A549 (cell line): ENCODE data around the gene TTLL3. TPM values are rescaled to one million over a fixed set of nuclear protein-coding genes. Genes with fewer than 3 reads are reported as not detected.

Source experiments
- ATAC-seq, 2 experiments: fragments of 200-7000 bp in 1 of 2; fragments of >200 bp in 1 of 2; cut with Nextera tagmentation in 1 of 2; cut with Tn5 transposase in 1 of 2; 3 replicates each; pipeline versions ENCODE4 v1.8.0 to v1.9.1; 2018 to 2020; ENCODE audit warnings: mild to moderate bottlenecking in 1 of 2, moderate library complexity in 1 of 2
- CTCF ChIA-PET: fragments of 300-600 bp; sonication (Branson Sonifier 250); formaldehyde crosslinking; extraction: SDS; loops from one replicate; lab custom pipeline; 2021; ENCODE audit warnings: antibody characterized with exemption, inconsistent platforms; lab: Yijun Ruan, JAX
- POLR2A ChIA-PET: fragments of 350-600 bp; formaldehyde crosslinking; extraction: SDS; loops from one replicate; lab custom pipeline; 2021; ENCODE audit warnings: antibody characterized with exemption, inconsistent platforms; lab: Yijun Ruan, JAX
- DNase-seq, 2 experiments: peaks; one replicate each; pipeline versions ENCODE4 v3.0.0 to v3.0.0-alpha.2; 2011 to 2016; ENCODE audit warnings: low read depth in 1 of 2, low spot score in 1 of 2
- FAIRE-seq: peaks from 2 replicates; lab custom pipeline; 2011; peaks lifted over from hg19 to GRCh38; lab: Jason Lieb, UNC
- H3K27ac ChIP-seq, 2 experiments: fragments of >200 bp; sonication (Bioruptor Twin); formaldehyde crosslinking; 3 replicates each; pipeline ENCODE4 v1.5.1; 2016 to 2017
- H3K4me1 ChIP-seq: fragments of >200 bp; sonication (Bioruptor Twin); formaldehyde crosslinking; 3 replicates; pipeline ENCODE4 v1.6.1; 2016
- H3K4me2 ChIP-seq: fragments of >200 bp; sonication (Bioruptor Twin); formaldehyde crosslinking; 3 replicates; pipeline ENCODE4 v1.6.1; 2016
- H3K4me3 ChIP-seq: fragments of >200 bp; sonication (Bioruptor Twin); formaldehyde crosslinking; 3 replicates; pipeline ENCODE4 v1.5.1; 2016
- H3K9me3 ChIP-seq: fragments of >200 bp; sonication (Bioruptor Twin); formaldehyde crosslinking; 3 replicates; pipeline ENCODE4 v1.6.1; 2016
- CEBPB ChIP-seq, 2 experiments: fragments of >200 bp in 1 of 2; sonication (Bioruptor Twin) in 1 of 2; formaldehyde crosslinking in 1 of 2; IDR thresholded peaks; 2 replicates each; pipeline ENCODE4 v1.6.1; 2012 to 2016
- CHD4 ChIP-seq: fragments of 200-600 bp; sonication (generic); IDR thresholded peaks from 2 replicates; pipeline ENCODE4 v1.6.1; 2016; ENCODE audit warnings: antibody characterized with exemption, mild to moderate bottlenecking, borderline replicate concordance
- E2F6 ChIP-seq: IDR thresholded peaks from 2 replicates; pipeline ENCODE4 v1.6.1; 2012; ENCODE audit warnings: low read depth, borderline replicate concordance
- EHF ChIP-seq: fragments of 250-450 bp; sonication (Bioruptor Pico); IDR thresholded peaks from 2 replicates; pipeline ENCODE4 v1.5.0; 2020; ENCODE audit warnings: mild to moderate bottlenecking
- MAFK ChIP-seq: fragments of 450-650 bp; IDR thresholded peaks from 2 replicates; pipeline ENCODE4 v1.6.1; 2014; ENCODE audit not compliant: partially characterized antibody
- NR3C1 ChIP-seq: fragments of >200 bp; sonication (Bioruptor Twin); formaldehyde crosslinking; IDR thresholded peaks from 3 replicates; pipeline ENCODE4 v1.6.1; 2017
- RARB ChIP-seq: fragments of 250-450 bp; sonication (Bioruptor Pico); IDR thresholded peaks from 2 replicates; pipeline ENCODE4 v1.8.0; 2021; ENCODE audit warnings: mild to moderate bottlenecking, moderate library complexity
- REST ChIP-seq: fragments of 200-600 bp; sonication (generic); IDR thresholded peaks from 2 replicates; pipeline ENCODE4 v1.6.1; 2016; ENCODE audit warnings: antibody characterized with exemption, mild to moderate bottlenecking, moderate library complexity
- RNF2 ChIP-seq: fragments of 200-600 bp; sonication (generic); IDR thresholded peaks from 2 replicates; pipeline ENCODE4 v1.6.1; 2016; ENCODE audit warnings: low read depth, mild to moderate bottlenecking, antibody characterized with exemption, moderate library complexity, borderline replicate concordance
- USF2 ChIP-seq: fragments of 450-650 bp; IDR thresholded peaks from 2 replicates; pipeline ENCODE4 v1.6.1; 2014; ENCODE audit warnings: antibody characterized with exemption
- ZFP36 ChIP-seq: fragments of 450-650 bp; IDR thresholded peaks from 2 replicates; pipeline ENCODE4 v1.6.1; 2014; ENCODE audit warnings: borderline replicate concordance; ENCODE audit not compliant: partially characterized antibody
- WGBS: methylation state at CpG from one replicate; pipeline ENCODE4 v1.1.6; 2017; ENCODE audit errors: missing lambda C conversion rate; 5-methylcytosine and 5-hydroxymethylcytosine counted together
- polyA plus RNA-seq, 4 experiments: library from polyadenylated mRNA; depleted of rRNA in 3 of 4; stranded (reverse); fragments of >200 nt; fragmentation: RNase III in 1 of 4; extraction: RNeasy Plus Mini Kit Qiagen cat#74134 plus additional on column Dnase treatment in 1 of 4; gene quantifications; 2 replicates in 3 of 4; 3 replicates in 1 of 4; pipeline ENCODE4 v1.2.3, GENCODE V29; 2011 to 2017
- TF ChIP-seq, protein P1 (sequence below): IDR thresholded peaks from 2 replicates; pipeline ENCODE4 v1.6.1; 2012
- TF ChIP-seq, protein P2 (sequence below): fragments of 150-350 bp; IDR thresholded peaks from 2 replicates; pipeline ENCODE4 v1.6.1; 2014; ENCODE audit warnings: low read depth, mild to moderate bottlenecking, low read length

The TTLL3 gene
- polyA plus RNA-seq, 2 of the 4 experiments (the other 2 are of a cell fraction): 10.3 to 13.0 TPM

GRCh38 chr3:9881441-9881840, 71.4 kb downstream of the TTLL3 start:
- peaks cover 47% of the 10 kb centered on the region for H3K4me1 ChIP-seq
- H3K4me2 ChIP-seq: no peak overlapping the region
- H3K4me3 ChIP-seq: no peak overlapping the region
- DNase-seq (no peak), FAIRE-seq (no peak), ATAC-seq (no peak)
- no peaks in the 10 kb centered on the region for H3K9me3 ChIP-seq
- 100% methylated on average over 1 of the region's 1 CpG for WGBS
- POLR2A ChIA-PET: interaction anchor here (0.8 kb wide), 1 partner anchor 9 kb away, joined by 4 read pairs; the partner anchor contains the start of gene JAGN1
- CTCF ChIA-PET: interaction anchor here (0.6 to 3.0 kb wide), 3 partner anchors 52 to 65 kb away, joined by 3 to 16 read pairs (median 3); partner anchors contain the start of gene CRELD1
- no peak for TF ChIP-seq NR3C1
- TF ChIP-seq CEBPB (IDR thresholded peaks at IDR 0.05): no peak
- TF ChIP-seq EHF (CRISPR knock-in tag): no peak
- no peak for TF ChIP-seq RNF2
- no peak for TF ChIP-seq USF2
- TF ChIP-seq, protein P1, sequence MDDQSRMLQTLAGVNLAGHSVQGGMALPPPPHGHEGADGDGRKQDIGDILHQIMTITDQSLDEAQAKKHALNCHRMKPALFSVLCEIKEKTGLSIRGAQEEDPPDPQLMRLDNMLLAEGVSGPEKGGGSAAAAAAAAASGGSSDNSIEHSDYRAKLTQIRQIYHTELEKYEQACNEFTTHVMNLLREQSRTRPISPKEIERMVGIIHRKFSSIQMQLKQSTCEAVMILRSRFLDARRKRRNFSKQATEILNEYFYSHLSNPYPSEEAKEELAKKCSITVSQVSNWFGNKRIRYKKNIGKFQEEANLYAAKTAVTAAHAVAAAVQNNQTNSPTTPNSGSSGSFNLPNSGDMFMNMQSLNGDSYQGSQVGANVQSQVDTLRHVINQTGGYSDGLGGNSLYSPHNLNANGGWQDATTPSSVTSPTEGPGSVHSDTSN: no peak
- TF ChIP-seq REST: no peak
- TF ChIP-seq, protein P2, sequence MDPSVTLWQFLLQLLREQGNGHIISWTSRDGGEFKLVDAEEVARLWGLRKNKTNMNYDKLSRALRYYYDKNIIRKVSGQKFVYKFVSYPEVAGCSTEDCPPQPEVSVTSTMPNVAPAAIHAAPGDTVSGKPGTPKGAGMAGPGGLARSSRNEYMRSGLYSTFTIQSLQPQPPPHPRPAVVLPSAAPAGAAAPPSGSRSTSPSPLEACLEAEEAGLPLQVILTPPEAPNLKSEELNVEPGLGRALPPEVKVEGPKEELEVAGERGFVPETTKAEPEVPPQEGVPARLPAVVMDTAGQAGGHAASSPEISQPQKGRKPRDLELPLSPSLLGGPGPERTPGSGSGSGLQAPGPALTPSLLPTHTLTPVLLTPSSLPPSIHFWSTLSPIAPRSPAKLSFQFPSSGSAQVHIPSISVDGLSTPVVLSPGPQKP: no peak
- peak overlapping the region in 1 of 2 experiments; percentile 48; a peak in 1 of 6 replicates for H3K27ac ChIP-seq

- peak; percentile 53 to 62 for ATAC-seq
- H3K4me2 ChIP-seq: peak overlapping the region; percentile 71
- CTCF ChIA-PET: interaction anchor here (0.8 to 3.3 kb wide), 14 partner anchors 9 to 62 kb away, joined by 3 to 17 read pairs (median 4); partner anchors contain the start of gene CRELD1
- 63% methylated on average over 7 of the region's 7 CpGs for WGBS
- POLR2A ChIA-PET: interaction anchor here (0.5 to 2.5 kb wide), 9 partner anchors 10 to 63 kb away, joined by 3 to 14 read pairs (median 5); partner anchors contain the start of genes CRELD1 and RPUSD3
- FAIRE-seq: no peak
- peaks cover 36% of the 10 kb centered on the region for H3K4me1 ChIP-seq
- peak overlapping the region; percentile 88 to 89 for H3K27ac ChIP-seq
- H3K4me3 ChIP-seq: no peak overlapping the region
- no peak for TF ChIP-seq CEBPB (IDR thresholded peaks at IDR 0.05)
- no peak for TF ChIP-seq RNF2
- no peak for TF ChIP-seq ZFP36
- TF ChIP-seq E2F6: no peak
- peak; percentile 57; the same call in 1 of the 2 replicates for TF ChIP-seq CHD4
- no peak for TF ChIP-seq MAFK
- TF ChIP-seq RARB (CRISPR knock-in tag): no peak
- H3K9me3 ChIP-seq: no peaks in the 10 kb centered on the region
- DNase-seq: peak in 1 of 2 experiments; percentile 66
These were observed 73.9 kb downstream of the TTLL3 start for GRCh38 chr3:9883706-9884554.
